IMR-90 (cell line): ENCODE measurements around the gene MKKS. TPM values are rescaled to one million over a fixed set of nuclear protein-coding genes. Genes with fewer than 3 reads are reported as not detected.
A peak's percentile ranks its signal among the peaks of the same experiment; 100 is the strongest.

Experiments used
- ATAC-seq: fragments of 200-7000 bp; cut with Tn5 transposase; 2 replicates; pipeline ENCODE4 v1.9.1; 2020; ENCODE audit warnings: low read depth, mild to moderate bottlenecking, moderate library complexity
- BruUV-seq: library from RNA; stranded (reverse); fragments of 400-500 nt; replicated peaks from 2 replicates; lab custom pipeline; 2021; lab: Mats Ljungman, UMichigan
- CTCF ChIA-PET: fragments of 300-600 bp; formaldehyde crosslinking; extraction: SDS; loops from one replicate; lab custom pipeline; 2021; ENCODE audit warnings: antibody characterized with exemption; lab: Yijun Ruan, JAX
- POLR2A ChIA-PET: fragments of 300-600 bp; sonication (Branson Sonifier 250); formaldehyde crosslinking; loops from one replicate; lab custom pipeline; 2022; ENCODE audit warnings: antibody characterized with exemption; ENCODE audit not compliant: unreplicated experiment; lab: Charles Lee
- DNase-seq: peaks from one replicate; pipeline ENCODE4 v3.0.0; 2013
- H2AFZ ChIP-seq: replicated peaks from 2 replicates; pipeline ENCODE3; 2013; ENCODE audit warnings: low read length, mild to moderate bottlenecking; ENCODE audit not compliant: poor library complexity
- H2AK5ac ChIP-seq: 2 replicates; pipeline ENCODE4 v1.6.1; 2013; ENCODE audit warnings: low read depth, low read length, inconsistent platforms
- H2AK9ac ChIP-seq: replicated peaks from 2 replicates; pipeline ENCODE3; 2013; ENCODE audit warnings: mild to moderate bottlenecking, low read depth, low read length, moderate library complexity; ENCODE audit not compliant: poor library complexity
- H2BK120ac ChIP-seq: 2 replicates; pipeline ENCODE4 v1.6.1; 2013; ENCODE audit warnings: low read depth, low read length, inconsistent platforms
- H2BK15ac ChIP-seq: 3 replicates; pipeline ENCODE4 v1.6.1; 2013; ENCODE audit warnings: low read depth, low read length, inconsistent platforms
- H2BK20ac ChIP-seq: 2 replicates; pipeline ENCODE4 v1.6.1; 2013; ENCODE audit warnings: low read depth, mild to moderate bottlenecking, inconsistent platforms, low read length, moderate library complexity
- H2BK5ac ChIP-seq: 2 replicates; pipeline ENCODE4 v1.6.1; 2013; ENCODE audit warnings: mild to moderate bottlenecking, low read depth, low read length, inconsistent platforms; ENCODE audit not compliant: poor library complexity, severe bottlenecking
- H3K14ac ChIP-seq: replicated peaks from 2 replicates; pipeline ENCODE4 v1.6.1; 2013; ENCODE audit warnings: low read depth, low read length, inconsistent platforms
- H3K18ac ChIP-seq: 2 replicates; pipeline ENCODE4 v1.6.1; 2013; ENCODE audit warnings: low read depth, low read length, control low read depth
- H3K23ac ChIP-seq: 2 replicates; pipeline ENCODE4 v1.6.1; 2013; ENCODE audit warnings: low read depth, low read length, inconsistent platforms
- H3K27ac ChIP-seq: 2 replicates; pipeline ENCODE4 v1.5.1; 2013; ENCODE audit warnings: mild to moderate bottlenecking, control low read depth, low read length; ENCODE audit not compliant: insufficient read depth
- H3K27me3 ChIP-seq: 2 replicates; pipeline ENCODE4 v1.6.1; 2013; ENCODE audit warnings: low read length; ENCODE audit not compliant: control insufficient read depth, insufficient read depth
- H3K36me3 ChIP-seq: 2 replicates; pipeline ENCODE4 v1.6.1; 2013; ENCODE audit warnings: low read length, mixed read lengths; ENCODE audit not compliant: control insufficient read depth, insufficient read depth
- H3K4ac ChIP-seq: 2 replicates; pipeline ENCODE4 v1.6.1; 2013; ENCODE audit warnings: low read depth, low read length, inconsistent platforms
- H3K4me1 ChIP-seq: 2 replicates; pipeline ENCODE4 v1.6.1; 2013; ENCODE audit warnings: low read length, mixed read lengths; ENCODE audit not compliant: control insufficient read depth, insufficient read depth
- H3K4me2 ChIP-seq: 2 replicates; pipeline ENCODE4 v1.6.1; 2013; ENCODE audit warnings: low read depth, mild to moderate bottlenecking, control low read depth, low read length, moderate library complexity
- H3K4me3 ChIP-seq: 2 replicates; pipeline ENCODE4 v1.5.1; 2013; ENCODE audit warnings: low read depth, mild to moderate bottlenecking, control low read depth, low read length, moderate library complexity; ENCODE audit not compliant: insufficient read depth
- H3K56ac ChIP-seq: 2 replicates; pipeline ENCODE4 v1.6.1; 2013; ENCODE audit warnings: low read length, inconsistent platforms; ENCODE audit not compliant: insufficient read depth; ENCODE audit errors: extremely low read depth
- H3K79me1 ChIP-seq, 2 experiments: 2 replicates each; pipeline ENCODE4 v1.6.1; 2013; ENCODE audit warnings: low read length in 2 of 2, inconsistent platforms in 1 of 2, low read depth in 1 of 2
- H3K9ac ChIP-seq: 2 replicates; pipeline ENCODE4 v1.6.1; 2013; ENCODE audit warnings: low read depth, low read length, control low read depth
- H3K9me1 ChIP-seq: 2 replicates; pipeline ENCODE4 v1.6.1; 2013; ENCODE audit warnings: low read length, inconsistent platforms; ENCODE audit not compliant: insufficient read depth
- H3K9me3 ChIP-seq: 2 replicates; pipeline ENCODE4 v1.6.1; 2013; ENCODE audit warnings: low read length; ENCODE audit not compliant: control insufficient read depth, insufficient read depth
- H4K20me1 ChIP-seq: 2 replicates; pipeline ENCODE4 v1.6.1; 2013; ENCODE audit warnings: low read length, inconsistent platforms; ENCODE audit not compliant: insufficient read depth
- H4K5ac ChIP-seq: 2 replicates; pipeline ENCODE4 v1.6.1; 2013; ENCODE audit warnings: mild to moderate bottlenecking, low read depth, low read length, control low read depth
- H4K8ac ChIP-seq, 2 experiments: 2 replicates each; pipeline ENCODE4 v1.6.1; 2013; ENCODE audit warnings: low read depth in 2 of 2, low read length in 2 of 2, control low read depth in 1 of 2, inconsistent platforms in 1 of 2
- H4K91ac ChIP-seq: 2 replicates; pipeline ENCODE4 v1.6.1; 2013; ENCODE audit warnings: low read depth, low read length, inconsistent platforms; ENCODE audit not compliant: insufficient read depth
- MXI1 ChIP-seq: IDR thresholded peaks from 2 replicates; pipeline ENCODE4 v1.6.1; 2012; ENCODE audit warnings: low read depth, mild to moderate bottlenecking, low read length, moderate library complexity, borderline replicate concordance
- NFE2L2 ChIP-seq: fragments of 150-350 bp; IDR thresholded peaks from 2 replicates; pipeline ENCODE4 v1.6.1; 2016; ENCODE audit warnings: low read depth, mild to moderate bottlenecking, low read length
- WGBS, 2 experiments: methylation state at CpG; one replicate each; pipeline versions ENCODE4 v1.1.5 to v1.1.7; 2013; ENCODE audit warnings: missing lambda C conversion rate in 2 of 2; ENCODE audit not compliant: insufficient read length in 1 of 2; ENCODE audit errors: extremely low coverage in 2 of 2; 5-methylcytosine and 5-hydroxymethylcytosine counted together
- dilution Hi-C: fragments of 300-500 bp; cut with HindIII; formaldehyde crosslinking; loops from one replicate; pipeline ENCODE4 v1.14.3; 2018; ENCODE audit warnings: low sequenced_read_pairs; ENCODE audit not compliant: unreplicated experiment
- in situ Hi-C: fragments of 300-500 bp; cut with MboI; formaldehyde crosslinking; loops from 3 replicates; pipeline ENCODE4 v1.14.3; 2019; ENCODE audit warnings: low sequenced_read_pairs, inconsistent platforms, mixed read lengths
- intact Hi-C: fragments of 100-400 bp; cut with micrococcal nuclease; formaldehyde crosslinking; loops from 2 replicates; pipeline ENCODE4 v1.10.0; 2022
- polyA plus RNA-seq, 3 experiments: library from polyadenylated mRNA; depleted of rRNA; stranded (reverse); fragments of >200 nt; gene quantifications; 2 replicates each; pipeline ENCODE4 v1.2.3, GENCODE V29; 2012; ENCODE audit warnings: low replicate concordance in 1 of 3
- total RNA-seq: library from RNA; depleted of rRNA; stranded (reverse); fragments of >200 nt; gene quantifications from 2 replicates; pipeline ENCODE4 v1.2.3, GENCODE V29; 2012

Gene MKKS
- total and polyA plus RNA-seq, 2 of the 4 experiments (the other 2 are of a cell fraction) = 6.9 to 7.5 TPM

GRCh38 chr20:10433014-10433622 lies 904 bp downstream of the MKKS start:
- in situ Hi-C loops = no loop called here
- DNase-seq (peak; percentile 7), ATAC-seq (no peak)
- Histone ChIP-seq H3K18ac (0 out of 2 replicates have a peak overlapping the region, but pooled peaks have one; percentile 5), H4K91ac (peak overlapping the region; percentile 59; the same call in 1 of the 2 replicates), H4K8ac (peak overlapping the region; percentile 49 to 83; a peak in 3 of 4 replicates), H3K14ac (peak overlapping the region; percentile 64), H3K9ac (peak overlapping the region; percentile 85), H3K9me1 (no peaks in the 10 kb centered on the region; the same call in 1 of the 2 replicates), H3K36me3 (no peaks in the 10 kb centered on the region), H2AK5ac (peak overlapping the region; percentile 70), H2AK9ac (peak overlapping the region; percentile 86), H2BK15ac (no peak overlapping the region), H3K23ac (peak overlapping the region; percentile 81), H3K4me1 (peaks cover 2% of the 10 kb centered on the region; the same call in 1 of the 2 replicates), H2BK5ac (peak overlapping the region; percentile 87), H2AFZ (peak overlapping the region; percentile 99), H3K79me1 (peaks cover 34 to 64% of the 10 kb centered on the region in 2 experiments), H2BK20ac (no peak overlapping the region), H3K56ac (peak overlapping the region; percentile 29; the same call in 1 of the 2 replicates), H3K4me2 (peak overlapping the region; percentile 100), H3K4me3 (peak overlapping the region; percentile 89), H4K20me1 (no peaks in the 10 kb centered on the region), H3K27ac (peak overlapping the region; percentile 90), H4K5ac (no peak overlapping the region), H3K9me3 (no peaks in the 10 kb centered on the region), H3K4ac (peak overlapping the region; percentile 65), H2BK120ac (no peak overlapping the region), H3K27me3 (no peaks in the 10 kb centered on the region)
- ChIA-PET POLR2A (no interaction called here), CTCF (no interaction called here)
- intact Hi-C loops = loop anchor here (10.0 kb wide), 1 partner anchor 1112 kb away; no protein-coding TSS in a partner anchor
- no TSS peak for BruUV-seq
- 90% methylated on average over 11 of the region's 30 CpGs; no CpG with 5 or more reads in 1 of the 2 experiments for WGBS, 2 experiments
- TF ChIP-seq MXI1 (peak; percentile 58; the same call in 1 of the 2 replicates), NFE2L2 (no peak)
- dilution Hi-C loops = no loop called here
